ENCODE measurements around the gene TMEM69. TPM values are rescaled to one million over a fixed set of nuclear protein-coding genes. Genes with fewer than 3 reads are reported as not detected.
"Not testable (repeated sequence)": the region's sequence is repeated elsewhere in the genome, so short reads cannot be mapped to it uniquely, and the experiment has no call there.

The TMEM69 gene
- total RNA-seq, 3 donors from 2014 or later, result 20.6 to 39.4 (median 29.1) TPM

DNA sequence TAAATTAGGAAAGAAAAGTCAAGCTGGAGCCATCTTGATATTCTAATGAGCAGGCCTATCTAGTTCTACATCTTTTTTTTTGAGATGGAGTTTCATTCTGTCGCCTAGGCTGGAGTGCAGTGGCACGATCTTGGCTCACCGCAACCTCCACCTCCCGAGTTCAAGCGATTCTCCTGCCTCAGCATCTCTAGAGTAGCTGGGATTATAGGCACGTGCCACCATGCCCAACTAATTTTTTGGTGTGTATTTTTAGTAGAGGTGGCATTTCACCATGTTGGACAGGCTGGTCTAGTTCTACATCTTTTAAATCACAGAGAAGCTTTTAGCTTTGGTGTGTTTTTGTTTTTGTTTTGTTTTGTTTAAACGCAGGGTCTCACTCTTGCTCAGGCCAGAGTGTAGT, 6.8 kb downstream of the TMEM69 start:
- Histone ChIP-seq H3K27ac (no peak overlapping the region), H3K4me1 (no peaks in the 10 kb centered on the region), H3K9me3 (no peaks in the 10 kb centered on the region), H3K4me3 (no peak overlapping the region), H3K27me3 (no peaks in the 10 kb centered on the region), H3K36me3 (no peaks in the 10 kb centered on the region)
- no peak for DNase-seq (ENCODE audit: low spot score in 2 of 2)
- no peak for TF ChIP-seq POLR2AphosphoS5 (IDR thresholded peaks at IDR 0.05)
- TF ChIP-seq, protein P1, sequence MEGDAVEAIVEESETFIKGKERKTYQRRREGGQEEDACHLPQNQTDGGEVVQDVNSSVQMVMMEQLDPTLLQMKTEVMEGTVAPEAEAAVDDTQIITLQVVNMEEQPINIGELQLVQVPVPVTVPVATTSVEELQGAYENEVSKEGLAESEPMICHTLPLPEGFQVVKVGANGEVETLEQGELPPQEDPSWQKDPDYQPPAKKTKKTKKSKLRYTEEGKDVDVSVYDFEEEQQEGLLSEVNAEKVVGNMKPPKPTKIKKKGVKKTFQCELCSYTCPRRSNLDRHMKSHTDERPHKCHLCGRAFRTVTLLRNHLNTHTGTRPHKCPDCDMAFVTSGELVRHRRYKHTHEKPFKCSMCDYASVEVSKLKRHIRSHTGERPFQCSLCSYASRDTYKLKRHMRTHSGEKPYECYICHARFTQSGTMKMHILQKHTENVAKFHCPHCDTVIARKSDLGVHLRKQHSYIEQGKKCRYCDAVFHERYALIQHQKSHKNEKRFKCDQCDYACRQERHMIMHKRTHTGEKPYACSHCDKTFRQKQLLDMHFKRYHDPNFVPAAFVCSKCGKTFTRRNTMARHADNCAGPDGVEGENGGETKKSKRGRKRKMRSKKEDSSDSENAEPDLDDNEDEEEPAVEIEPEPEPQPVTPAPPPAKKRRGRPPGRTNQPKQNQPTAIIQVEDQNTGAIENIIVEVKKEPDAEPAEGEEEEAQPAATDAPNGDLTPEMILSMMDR (IDR thresholded peaks at IDR 0.05), result no peak
- TF ChIP-seq POLR2A (IDR thresholded peaks at IDR 0.05), result no peak
- intact Hi-C loops (cut with DNase I; ENCODE audit: low total_unique reads), result loop anchor here (5.0 kb wide), 1 partner anchor 507 kb away; the partner anchor contains the start of gene LURAP1

DNA sequence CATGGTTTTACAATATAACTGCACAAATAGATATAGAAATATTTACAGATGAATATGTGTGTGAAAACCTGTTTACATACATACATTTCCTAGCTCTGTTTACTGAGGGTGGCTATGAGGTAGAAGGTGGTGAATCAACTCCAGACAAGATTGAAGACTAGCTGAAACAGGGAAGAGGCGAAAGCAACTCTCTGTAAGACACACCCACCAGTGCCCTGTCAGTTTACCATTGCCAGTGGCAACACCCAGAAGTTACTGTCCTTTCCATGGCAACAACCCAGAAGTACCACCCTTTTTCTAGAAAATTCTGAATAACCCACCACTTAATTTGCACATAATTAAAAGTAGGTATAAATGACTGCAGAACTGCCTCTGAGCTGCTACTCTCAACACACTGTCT, 16.7 kb downstream of the TMEM69 start:
- DNase-seq (ENCODE audit: low spot score in 2 of 2), result no peak
- Histone ChIP-seq H3K9me3 (peaks cover 0 to 4% of the 10 kb centered on the region in 2 donors), H3K4me1 (no peaks in the 10 kb centered on the region), H3K27me3 (no peaks in the 10 kb centered on the region), H3K4me3 (no peak overlapping the region), H3K36me3 (no peaks in the 10 kb centered on the region), H3K27ac (no peak overlapping the region)
- intact Hi-C loops (cut with DNase I; ENCODE audit: low total_unique reads), result no loop called here
- TF ChIP-seq POLR2AphosphoS5 (IDR thresholded peaks at IDR 0.05) (no peak), POLR2A (IDR thresholded peaks at IDR 0.05) (no peak)
- TF ChIP-seq, protein P1 (IDR thresholded peaks at IDR 0.05), result no peak

DNA sequence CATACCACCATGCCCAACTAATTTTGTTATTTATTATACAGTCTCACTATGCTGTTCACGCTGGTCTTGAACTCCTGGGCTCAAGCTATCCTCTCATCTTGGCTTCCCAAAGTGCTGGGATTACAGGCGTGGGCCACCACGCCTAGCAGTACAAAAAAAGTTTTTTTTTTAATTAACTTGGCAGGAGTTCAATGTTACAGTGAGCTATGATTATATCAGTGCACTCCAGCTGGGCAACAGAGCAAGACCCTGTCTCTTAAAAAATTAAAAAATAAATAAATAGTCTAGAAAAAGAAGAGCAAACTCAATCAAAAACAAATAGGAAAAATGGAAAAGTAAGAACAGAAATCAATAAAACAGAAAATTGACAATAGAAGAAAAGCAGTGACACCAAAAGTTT, 25.7 kb downstream of the TMEM69 start:
- no peaks in the 10 kb centered on the region for H3K27me3 ChIP-seq
- no peak overlapping the region for H3K27ac ChIP-seq
- H3K4me3 ChIP-seq, result no peak overlapping the region
- peaks cover 7% of the 10 kb centered on the region for H3K36me3 ChIP-seq
- intact Hi-C loops (cut with DNase I; ENCODE audit: low total_unique reads), result no loop called here
- H3K4me1 ChIP-seq, result no peaks in the 10 kb centered on the region
- no peak for DNase-seq (ENCODE audit: low spot score in 2 of 2)
- TF ChIP-seq POLR2AphosphoS5 (IDR thresholded peaks at IDR 0.05) (no peak), POLR2A (IDR thresholded peaks at IDR 0.05) (no peak)
- TF ChIP-seq, protein P1 (IDR thresholded peaks at IDR 0.05), result no peak
- H3K9me3 ChIP-seq, result no peaks in the 10 kb centered on the region

DNA sequence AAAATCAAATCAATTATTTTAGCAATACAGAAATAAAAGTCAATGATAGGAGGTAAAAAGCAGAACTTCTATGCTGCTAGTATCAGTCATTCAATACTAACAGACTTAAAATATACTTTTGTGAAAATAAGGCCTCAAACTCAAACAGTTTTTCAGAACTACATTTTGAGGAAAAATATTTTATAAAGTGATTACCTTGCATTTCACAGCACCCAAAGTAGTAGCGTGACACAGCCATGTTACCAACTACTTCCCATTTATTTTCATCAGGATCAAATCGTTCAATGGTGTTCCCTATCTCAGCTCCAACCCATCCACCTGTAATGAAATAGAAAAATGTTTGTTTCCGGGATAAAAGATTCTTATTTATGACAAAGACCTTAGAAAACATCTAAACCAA, 28.7 kb downstream of the TMEM69 start:
- intact Hi-C loops (cut with DNase I; ENCODE audit: low total_unique reads), result no loop called here
- Histone ChIP-seq H3K27ac (no peak overlapping the region), H3K4me3 (no peak overlapping the region), H3K9me3 (no peaks in the 10 kb centered on the region), H3K36me3 (peaks cover 7% of the 10 kb centered on the region), H3K27me3 (no peaks in the 10 kb centered on the region), H3K4me1 (no peaks in the 10 kb centered on the region)
- no peak for TF ChIP-seq POLR2A (IDR thresholded peaks at IDR 0.05)
- TF ChIP-seq POLR2AphosphoS5 (IDR thresholded peaks at IDR 0.05), result no peak
- no peak for DNase-seq (ENCODE audit: low spot score in 2 of 2)

DNA sequence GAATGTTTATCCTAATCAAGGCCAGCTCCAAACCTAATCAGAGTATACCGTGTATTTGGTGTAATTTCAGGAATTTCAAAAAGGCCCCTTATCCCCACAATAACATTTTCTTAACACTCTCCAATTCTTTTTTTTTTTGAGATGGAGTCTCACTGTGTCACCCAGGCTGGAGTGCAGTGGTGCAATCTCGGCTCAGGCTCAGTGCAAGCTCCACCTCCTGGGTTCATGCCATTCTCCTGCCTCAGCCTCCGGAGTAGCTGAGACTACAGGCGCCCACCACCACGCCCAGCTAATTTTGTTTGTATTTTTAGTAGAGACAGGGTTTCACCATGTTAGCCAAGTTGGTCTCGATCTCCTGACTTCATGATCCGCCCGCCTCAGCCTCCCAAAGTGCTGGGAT, 29.4 kb downstream of the TMEM69 start:
- H3K9me3 ChIP-seq; intact Hi-C loops (cut with DNase I; ENCODE audit: low total_unique reads); H3K36me3 ChIP-seq; DNase-seq (ENCODE audit: low spot score in 2 of 2); H3K4me1 ChIP-seq; H3K27ac ChIP-seq; H3K4me3 ChIP-seq; H3K27me3 ChIP-seq: not testable (repeated sequence)

DNA sequence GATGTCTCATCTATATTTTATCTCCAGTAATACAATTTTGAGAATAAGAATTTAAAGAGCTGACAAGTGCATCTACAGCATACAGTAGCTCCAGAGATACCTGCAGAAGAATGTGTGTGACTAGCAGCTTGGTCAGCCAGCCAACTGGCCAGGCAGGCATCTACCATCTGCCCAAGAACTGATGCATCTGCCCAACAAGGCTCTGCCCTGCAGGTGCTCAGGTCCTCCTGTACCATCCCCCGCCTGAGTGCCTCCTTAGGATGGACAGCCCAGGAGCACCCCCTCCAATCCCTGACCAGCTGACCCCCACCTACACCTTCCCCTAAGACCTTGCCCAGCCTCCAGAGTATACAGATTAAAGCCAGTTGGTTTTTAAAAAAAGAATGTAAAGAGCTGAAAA, 30.3 kb downstream of the TMEM69 start:
- Histone ChIP-seq H3K27me3 (no peaks in the 10 kb centered on the region), H3K36me3 (peaks cover 8% of the 10 kb centered on the region), H3K27ac (no peak overlapping the region), H3K4me3 (no peak overlapping the region), H3K9me3 (no peaks in the 10 kb centered on the region), H3K4me1 (no peaks in the 10 kb centered on the region)
- intact Hi-C loops (cut with DNase I; ENCODE audit: low total_unique reads), result no loop called here
- DNase-seq (ENCODE audit: low spot score in 2 of 2), result no peak
- TF ChIP-seq POLR2A (IDR thresholded peaks at IDR 0.05) (no peak), POLR2AphosphoS5 (IDR thresholded peaks at IDR 0.05) (no peak)
- TF ChIP-seq, protein P1 (IDR thresholded peaks at IDR 0.05), result no peak
